ENCODE measurements around the gene PYGL.

PYGL gene

GRCh38 chr14:50864946-50865345 is 79.3 kb downstream of the PYGL start:
- H3K4me3 ChIP-seq (ENCODE audit: low read depth, low read length), result no peak overlapping the region
- TF ChIP-seq POLR2A (IDR thresholded peaks at IDR 0.05; ENCODE audit: extremely low read depth, insufficient read length) (no peak), MYC (IDR thresholded peaks at IDR 0.05; ENCODE audit: low read depth, low read length) (no peak), CTCF (IDR thresholded peaks at IDR 0.05; ENCODE audit: low read depth, low read length) (no peak), MAX (IDR thresholded peaks at IDR 0.05; ENCODE audit: low read depth, low read length) (no peak)
- DNase-seq (ENCODE audit: low read depth), result no peak

GRCh38 chr14:50864237-50864636 is 80.0 kb downstream of the PYGL start:
- no peak overlapping the region for H3K4me3 ChIP-seq (ENCODE audit: low read depth, low read length)
- no peak for DNase-seq (ENCODE audit: low read depth)
- no peak for TF ChIP-seq CTCF (IDR thresholded peaks at IDR 0.05; ENCODE audit: low read depth, low read length)

GRCh38 chr14:50862036-50862570 is 82.2 kb downstream of the PYGL start:
- TF ChIP-seq CTCF (IDR thresholded peaks at IDR 0.05; ENCODE audit: low read depth, low read length), result no peak
- no peak overlapping the region for H3K4me3 ChIP-seq (ENCODE audit: low read depth, low read length)
- DNase-seq (ENCODE audit: low read depth), result peak; percentile 25

- DNase-seq (ENCODE audit: low read depth), result peak; percentile 82
Observed at GRCh38 chr14:50860478-50861086, 83.7 kb downstream of the PYGL start.

GRCh38 chr14:50859296-50859624 is 85.0 kb downstream of the PYGL start:
- no peak for DNase-seq (ENCODE audit: low read depth)
- no peak overlapping the region for H3K4me3 ChIP-seq (ENCODE audit: low read depth, low read length)

More at GRCh38 chr14:50860478-50861086, 83.7 kb downstream of the PYGL start:
- TF ChIP-seq POLR2A (IDR thresholded peaks at IDR 0.05; ENCODE audit: extremely low read depth, insufficient read length) (no peak), MYC (IDR thresholded peaks at IDR 0.05; ENCODE audit: low read depth, low read length) (0 out of 2 replicates have a peak, but pooled peaks have one; percentile 9), MAX (IDR thresholded peaks at IDR 0.05; ENCODE audit: low read depth, low read length) (no peak; the same call in 1 of the 2 replicates), CTCF (IDR thresholded peaks at IDR 0.05; ENCODE audit: low read depth, low read length) (peak; percentile 55)
- peak overlapping the region; percentile 27 for H3K4me3 ChIP-seq (ENCODE audit: low read depth, low read length)

GRCh38 chr14:50856660-50857059 is 87.6 kb downstream of the PYGL start:
- no peak overlapping the region for H3K4me3 ChIP-seq (ENCODE audit: low read depth, low read length)
- TF ChIP-seq MAX (IDR thresholded peaks at IDR 0.05; ENCODE audit: low read depth, low read length) (no peak), MYC (IDR thresholded peaks at IDR 0.05; ENCODE audit: low read depth, low read length) (no peak), CTCF (IDR thresholded peaks at IDR 0.05; ENCODE audit: low read depth, low read length) (no peak), POLR2A (IDR thresholded peaks at IDR 0.05; ENCODE audit: extremely low read depth, insufficient read length) (no peak)
- DNase-seq (ENCODE audit: low read depth), result no peak

More at GRCh38 chr14:50859296-50859624, 85.0 kb downstream of the PYGL start:
- TF ChIP-seq POLR2A (IDR thresholded peaks at IDR 0.05; ENCODE audit: extremely low read depth, insufficient read length) (no peak), MAX (IDR thresholded peaks at IDR 0.05; ENCODE audit: low read depth, low read length) (no peak)
